HG02798 (cell line): Measurements from ENCODE around the gene EEF1AKMT4.

Source experiments
- ATAC-seq: cut with Tn5 transposase; IDR thresholded peaks from one replicate; pipeline ENCODE4 v1.9.1; 2021; ENCODE audit warnings: mild to moderate bottlenecking; ENCODE audit not compliant: unreplicated experiment, poor library complexity

The EEF1AKMT4 gene

GRCh38 chr3:184295771-184296170 is 46.3 kb downstream of the EEF1AKMT4 start:
- no peak for ATAC-seq

GRCh38 chr3:184296616-184297015 is 47.1 kb downstream of the EEF1AKMT4 start:
- no peak for ATAC-seq

- peak; percentile 95 for ATAC-seq
Observed at GRCh38 chr3:184298759-184299487, 49.5 kb downstream of the EEF1AKMT4 start, which contains the start of gene PSMD2. TSS of gene PSMD2 (plus strand) at chr3:184299241. CDS start at chr3:184299267, 26 bp downstream.

- ATAC-seq = no peak
Observed at GRCh38 chr3:184299488-184300377, 50.3 kb downstream of the EEF1AKMT4 start.

GRCh38 chr3:184300378-184300720 is 50.9 kb downstream of the EEF1AKMT4 start:
- no peak for ATAC-seq

GRCh38 chr3:184305577-184305976 is 56.1 kb downstream of the EEF1AKMT4 start:
- ATAC-seq = no peak

- no peak for ATAC-seq
Observed at GRCh38 chr3:184306341-184306972, 57.0 kb downstream of the EEF1AKMT4 start.

- ATAC-seq = no peak
Observed at GRCh38 chr3:184307915-184308314, 58.4 kb downstream of the EEF1AKMT4 start.
